Neural progenitor cell (in vitro differentiated cells): Measurements from ENCODE around the gene RCAN3. TPM values are rescaled to one million over a fixed set of nuclear protein-coding genes. Genes with fewer than 3 reads are reported as not detected.

Experiments
- DNase-seq: peaks from one replicate; pipeline ENCODE4 v3.0.0-alpha.2; 2016; ENCODE audit warnings: low spot score
- H2AFZ ChIP-seq: fragments of 200-600 bp; sonication (generic); replicated peaks from 2 replicates; pipeline ENCODE4 v1.6.1; 2016; ENCODE audit warnings: antibody characterized with exemption
- H3F3A ChIP-seq: fragments of 200-600 bp; sonication (generic); 2 replicates; pipeline ENCODE4 v1.6.1; 2016; ENCODE audit warnings: antibody characterized with exemption, low read depth
- H3K27ac ChIP-seq: fragments of 200-600 bp; sonication (generic); 2 replicates; pipeline ENCODE4 v1.5.1; 2016; ENCODE audit warnings: mild to moderate bottlenecking
- H3K27me3 ChIP-seq: fragments of 200-600 bp; sonication (generic); 2 replicates; pipeline ENCODE4 v1.6.1; 2016; ENCODE audit warnings: mild to moderate bottlenecking, moderate library complexity
- H3K36me3 ChIP-seq: fragments of 200-600 bp; sonication (generic); 2 replicates; pipeline ENCODE4 v1.5.1; 2016
- H3K4me1 ChIP-seq: fragments of 200-600 bp; sonication (generic); 2 replicates; pipeline ENCODE4 v1.6.1; 2016; ENCODE audit warnings: mixed run types
- H3K4me2 ChIP-seq: fragments of 200-600 bp; sonication (generic); 2 replicates; pipeline ENCODE4 v1.6.1; 2016
- H3K4me3 ChIP-seq: fragments of 200-600 bp; sonication (generic); 2 replicates; pipeline ENCODE4 v1.5.1; 2016
- H3K79me2 ChIP-seq: fragments of 200-600 bp; sonication (generic); 2 replicates; pipeline ENCODE4 v1.6.1; 2016; ENCODE audit warnings: low read depth
- H3K9ac ChIP-seq: fragments of 200-600 bp; sonication (generic); 2 replicates; pipeline ENCODE4 v1.6.1; 2016
- H3K9me3 ChIP-seq: fragments of 200-600 bp; sonication (generic); 2 replicates; pipeline ENCODE4 v1.5.1; 2016; ENCODE audit warnings: low read depth
- H4K20me1 ChIP-seq: fragments of 200-600 bp; sonication (generic); 2 replicates; pipeline ENCODE4 v1.6.1; 2016; ENCODE audit warnings: low read depth
- H3K27ac Mint-ChIP-seq: 3 replicates; pipeline ENCODE4 v1.8.0; 2021; ENCODE audit warnings: mixed read lengths
- H3K27me3 Mint-ChIP-seq: 2 replicates; pipeline ENCODE4 v1.8.0; 2022; ENCODE audit warnings: low read depth, mild to moderate bottlenecking, inconsistent platforms, moderate library complexity, mixed read lengths; ENCODE audit not compliant: insufficient read depth
- H3K36me3 Mint-ChIP-seq: 3 replicates; pipeline ENCODE4 v1.8.0; 2021; ENCODE audit warnings: mixed read lengths
- H3K4me1 Mint-ChIP-seq: 3 replicates; pipeline ENCODE4 v1.8.0; 2021; ENCODE audit warnings: mixed read lengths
- H3K4me3 Mint-ChIP-seq: 3 replicates; pipeline ENCODE4 v1.8.0; 2021; ENCODE audit warnings: mild to moderate bottlenecking, moderate library complexity, mixed read lengths
- H3K9me3 Mint-ChIP-seq: 3 replicates; pipeline ENCODE4 v1.8.0; 2020; ENCODE audit warnings: mixed read lengths
- EZH2 ChIP-seq: fragments of 200-600 bp; sonication (generic); IDR thresholded peaks from 2 replicates; pipeline ENCODE4 v1.6.1; 2017; ENCODE audit warnings: antibody characterized with exemption, mild to moderate bottlenecking, moderate library complexity
- EZH2phosphoT487 ChIP-seq: fragments of 200-600 bp; sonication (generic); IDR thresholded peaks from 2 replicates; pipeline ENCODE4 v1.6.1; 2017; ENCODE audit warnings: antibody characterized with exemption
- total RNA-seq: library from RNA; depleted of rRNA; stranded (reverse); fragments of >200 nt; gene quantifications from 2 replicates; pipeline ENCODE4 v1.2.3, GENCODE V29; 2015; ENCODE audit warnings: low replicate concordance
- TF ChIP-seq, protein P1 (sequence below): fragments of 200-600 bp; sonication (generic); IDR thresholded peaks from 2 replicates; pipeline ENCODE4 v1.5.1; 2017; ENCODE audit warnings: antibody characterized with exemption, mild to moderate bottlenecking

Gene RCAN3
- total RNA-seq, 1 donor from 2014 or later = 9.3 TPM

DNA sequence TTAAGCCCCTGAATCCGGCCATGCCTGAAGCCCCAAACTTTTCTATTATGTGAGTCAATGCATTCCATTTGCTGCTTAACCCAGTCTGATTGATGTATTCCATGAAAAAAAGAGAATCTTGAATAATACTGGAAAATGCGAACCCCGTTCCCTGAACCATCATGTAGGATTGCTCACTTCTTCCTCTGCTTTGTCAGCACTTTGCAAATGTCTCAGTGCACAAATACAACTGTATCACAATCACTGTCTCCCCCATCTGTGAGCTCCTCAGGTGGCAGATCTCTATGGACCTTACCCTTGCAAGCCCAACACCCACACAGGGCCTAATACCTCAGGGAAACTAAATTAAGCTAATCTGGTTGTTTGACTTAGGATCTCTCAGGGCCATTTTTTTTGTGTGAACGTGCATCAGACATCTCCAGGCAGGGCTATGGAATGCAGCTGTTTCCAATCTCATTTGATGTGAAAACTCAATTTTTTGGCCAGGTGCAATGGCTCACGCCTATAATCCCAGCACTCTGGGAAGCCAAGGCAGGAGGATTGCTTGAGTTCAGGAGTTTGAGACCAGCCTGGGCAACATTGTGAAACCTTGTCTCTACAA is 2.1 kb upstream of the RCAN3 start:
- Mint-ChIP-seq H3K9me3 (no peaks in the 10 kb centered on the region), H3K36me3 (peaks cover 2% of the 10 kb centered on the region), H3K27ac (no peak overlapping the region), H3K4me1 (peaks cover 12% of the 10 kb centered on the region), H3K27me3 (peaks cover 40% of the 10 kb centered on the region), H3K4me3 (no peak overlapping the region)
- Histone ChIP-seq H3K9ac (no peak overlapping the region), H3K4me3 (no peak overlapping the region), H3K4me2 (no peak overlapping the region), H3K36me3 (no peaks in the 10 kb centered on the region), H3K27ac (no peak overlapping the region), H4K20me1 (peaks cover 4% of the 10 kb centered on the region), H3F3A (peaks cover 23% of the 10 kb centered on the region), H2AFZ (no peak overlapping the region), H3K9me3 (no peaks in the 10 kb centered on the region), H3K79me2 (peaks cover 3% of the 10 kb centered on the region), H3K27me3 (peaks cover 31% of the 10 kb centered on the region), H3K4me1 (peaks cover 9% of the 10 kb centered on the region)
- TF ChIP-seq, protein P1, sequence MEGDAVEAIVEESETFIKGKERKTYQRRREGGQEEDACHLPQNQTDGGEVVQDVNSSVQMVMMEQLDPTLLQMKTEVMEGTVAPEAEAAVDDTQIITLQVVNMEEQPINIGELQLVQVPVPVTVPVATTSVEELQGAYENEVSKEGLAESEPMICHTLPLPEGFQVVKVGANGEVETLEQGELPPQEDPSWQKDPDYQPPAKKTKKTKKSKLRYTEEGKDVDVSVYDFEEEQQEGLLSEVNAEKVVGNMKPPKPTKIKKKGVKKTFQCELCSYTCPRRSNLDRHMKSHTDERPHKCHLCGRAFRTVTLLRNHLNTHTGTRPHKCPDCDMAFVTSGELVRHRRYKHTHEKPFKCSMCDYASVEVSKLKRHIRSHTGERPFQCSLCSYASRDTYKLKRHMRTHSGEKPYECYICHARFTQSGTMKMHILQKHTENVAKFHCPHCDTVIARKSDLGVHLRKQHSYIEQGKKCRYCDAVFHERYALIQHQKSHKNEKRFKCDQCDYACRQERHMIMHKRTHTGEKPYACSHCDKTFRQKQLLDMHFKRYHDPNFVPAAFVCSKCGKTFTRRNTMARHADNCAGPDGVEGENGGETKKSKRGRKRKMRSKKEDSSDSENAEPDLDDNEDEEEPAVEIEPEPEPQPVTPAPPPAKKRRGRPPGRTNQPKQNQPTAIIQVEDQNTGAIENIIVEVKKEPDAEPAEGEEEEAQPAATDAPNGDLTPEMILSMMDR = no peak
- TF ChIP-seq EZH2phosphoT487 = no peak
- no peak for TF ChIP-seq EZH2
- no peak for DNase-seq

DNA sequence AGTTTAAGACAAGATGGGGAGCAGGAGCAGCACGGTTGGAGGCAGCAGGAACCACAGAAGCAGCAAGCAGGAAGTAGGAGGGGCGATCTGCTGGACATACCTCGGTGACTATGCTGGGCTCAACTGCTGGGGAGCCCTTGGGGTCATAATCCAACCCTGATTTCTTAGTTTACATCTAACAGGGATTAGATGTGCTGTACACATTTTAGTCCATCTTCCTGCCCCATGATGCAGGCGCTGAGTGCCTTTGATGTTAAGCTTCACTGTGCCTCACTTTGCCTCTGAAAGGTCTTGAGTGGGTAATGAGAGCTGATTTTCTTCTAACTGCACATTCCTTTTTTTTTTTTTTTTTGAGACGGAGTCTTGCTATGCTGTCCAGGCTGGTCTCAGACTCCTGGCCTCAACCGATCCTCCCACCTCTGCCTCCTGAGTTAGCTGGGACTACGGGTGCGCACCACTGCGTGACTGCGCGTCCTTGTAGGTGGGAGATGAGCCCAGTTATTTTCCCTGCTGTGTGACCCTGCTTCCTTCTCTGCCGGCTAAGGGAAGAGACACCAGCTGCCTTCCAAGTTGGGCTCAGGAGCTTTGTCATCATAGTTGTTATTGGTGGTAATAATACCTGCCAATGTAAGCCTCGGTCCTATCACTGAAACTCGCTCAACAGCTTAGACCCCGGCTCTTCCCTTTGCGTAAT is 1.1 kb upstream of the RCAN3 start:
- peaks cover 37% of the 10 kb centered on the region for H3K27me3 Mint-ChIP-seq
- Histone ChIP-seq H3K4me1 (peaks cover 9% of the 10 kb centered on the region), H3K9me3 (no peaks in the 10 kb centered on the region), H3K4me2 (peak overlapping the region; percentile 83), H3K36me3 (no peaks in the 10 kb centered on the region), H3K27ac (no peak overlapping the region), H3K27me3 (peaks cover 31% of the 10 kb centered on the region), H4K20me1 (peaks cover 4% of the 10 kb centered on the region), H3K4me3 (peak overlapping the region; percentile 81), H3K79me2 (peaks cover 3% of the 10 kb centered on the region), H3K9ac (no peak overlapping the region), H2AFZ (peak overlapping the region; percentile 98), H3F3A (peaks cover 23% of the 10 kb centered on the region)
- peaks cover 12% of the 10 kb centered on the region for H3K4me1 Mint-ChIP-seq
- no peak for DNase-seq
- peak overlapping the region; percentile 88 for H3K4me3 Mint-ChIP-seq
- H3K27ac Mint-ChIP-seq = no peak overlapping the region
- TF ChIP-seq, protein P1 = no peak
- TF ChIP-seq EZH2 = no peak
- TF ChIP-seq EZH2phosphoT487 = no peak
- peaks cover 2% of the 10 kb centered on the region for H3K36me3 Mint-ChIP-seq
- H3K9me3 Mint-ChIP-seq = no peaks in the 10 kb centered on the region

GRCh38 chr1:24502065-24502708 is 449 bp upstream of the RCAN3 start:
- Histone ChIP-seq H3K9me3 (no peaks in the 10 kb centered on the region), H3F3A (peaks cover 23% of the 10 kb centered on the region), H3K27ac (no peak overlapping the region), H3K36me3 (no peaks in the 10 kb centered on the region), H3K4me1 (peaks cover 14% of the 10 kb centered on the region), H3K9ac (no peak overlapping the region), H3K79me2 (peaks cover 3% of the 10 kb centered on the region), H4K20me1 (peaks cover 4% of the 10 kb centered on the region), H3K4me3 (peak overlapping the region; percentile 81), H3K27me3 (peaks cover 31% of the 10 kb centered on the region), H2AFZ (peak overlapping the region; percentile 98), H3K4me2 (peak overlapping the region; percentile 83)
- Mint-ChIP-seq H3K27me3 (peaks cover 37% of the 10 kb centered on the region), H3K27ac (no peak overlapping the region), H3K36me3 (peaks cover 2% of the 10 kb centered on the region), H3K9me3 (no peaks in the 10 kb centered on the region), H3K4me3 (peak overlapping the region; percentile 88), H3K4me1 (peaks cover 12% of the 10 kb centered on the region)
- TF ChIP-seq EZH2 = peak; percentile 50
- TF ChIP-seq, protein P1 = no peak
- TF ChIP-seq EZH2phosphoT487 = no peak
- peak; percentile 59 for DNase-seq
